HG02798 (cell line): ENCODE data around the gene GALNT5.
A peak's percentile ranks its signal among the peaks of the same experiment; 100 is the strongest.
"Not testable (repeated sequence)": the region's sequence is repeated elsewhere in the genome, so short reads cannot be mapped to it uniquely, and the experiment has no call there.

ENCODE experiments used
- ATAC-seq: cut with Tn5 transposase; IDR thresholded peaks from one replicate; pipeline ENCODE4 v1.9.1; 2021; ENCODE audit warnings: mild to moderate bottlenecking; ENCODE audit not compliant: unreplicated experiment, poor library complexity

The GALNT5 gene

GRCh38 chr2:157257312-157258252 lies at the start of gene GALNT5:
TSS of gene GALNT5 (plus strand) at chr2:157257705. CDS start at chr2:157258083, 378 bp downstream.
- ATAC-seq: no peak

GRCh38 chr2:157216286-157216965 lies 41.1 kb upstream of the GALNT5 start:
- ATAC-seq: no peak

- ATAC-seq: no peak
Measured at GRCh38 chr2:157217409-157217808, 40.1 kb upstream of the GALNT5 start.

GRCh38 chr2:157218911-157219310 lies 38.6 kb upstream of the GALNT5 start:
- ATAC-seq: no peak

DNA sequence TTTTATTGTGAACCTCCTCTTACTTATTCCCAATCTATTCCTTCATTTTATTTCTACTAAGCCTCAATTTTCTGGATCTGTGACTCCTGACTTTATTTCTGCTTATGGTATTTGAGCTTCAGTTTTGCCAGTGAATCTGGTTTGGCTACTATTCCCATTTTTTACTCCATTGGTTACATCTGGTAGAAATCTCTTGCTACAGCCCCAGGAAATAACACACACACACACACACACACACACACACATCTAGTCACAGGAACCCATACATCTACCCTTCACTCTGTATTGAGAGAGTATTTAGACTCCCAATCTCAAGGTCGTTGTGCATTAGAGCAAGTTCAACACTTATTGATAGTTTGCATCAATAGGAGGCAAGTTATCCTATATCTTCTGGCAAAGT lies 37.0 kb upstream of the GALNT5 start:
- no peak for ATAC-seq

DNA sequence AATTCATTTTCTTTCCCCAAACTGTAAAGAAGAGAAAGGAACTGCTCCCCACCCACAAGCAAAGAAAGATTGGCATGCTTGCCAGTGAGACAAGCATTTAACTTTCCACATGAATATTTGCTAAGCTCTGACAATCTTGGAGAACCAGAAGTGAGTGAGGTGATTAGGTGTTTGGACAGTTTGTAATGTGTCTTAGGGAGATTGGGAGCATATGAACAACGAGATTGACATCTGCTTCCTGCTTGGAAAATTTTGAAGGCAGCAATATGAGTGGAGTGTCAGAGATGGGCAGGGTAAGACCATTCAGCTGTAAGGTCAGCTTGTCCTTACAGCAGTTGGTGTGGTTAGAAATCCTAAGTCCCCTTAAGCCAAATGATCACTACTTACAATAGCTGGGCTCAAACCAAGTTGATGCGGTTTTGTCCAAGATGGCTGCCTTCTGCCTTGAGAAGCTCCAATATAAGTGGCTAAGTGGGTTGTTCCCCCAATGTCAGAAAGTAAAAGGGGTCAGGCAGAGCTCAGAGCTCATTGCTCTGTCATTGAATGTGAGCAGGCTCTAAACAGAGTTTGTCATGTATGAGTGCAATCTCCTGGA lies 36.0 kb upstream of the GALNT5 start:
- no peak for ATAC-seq

DNA sequence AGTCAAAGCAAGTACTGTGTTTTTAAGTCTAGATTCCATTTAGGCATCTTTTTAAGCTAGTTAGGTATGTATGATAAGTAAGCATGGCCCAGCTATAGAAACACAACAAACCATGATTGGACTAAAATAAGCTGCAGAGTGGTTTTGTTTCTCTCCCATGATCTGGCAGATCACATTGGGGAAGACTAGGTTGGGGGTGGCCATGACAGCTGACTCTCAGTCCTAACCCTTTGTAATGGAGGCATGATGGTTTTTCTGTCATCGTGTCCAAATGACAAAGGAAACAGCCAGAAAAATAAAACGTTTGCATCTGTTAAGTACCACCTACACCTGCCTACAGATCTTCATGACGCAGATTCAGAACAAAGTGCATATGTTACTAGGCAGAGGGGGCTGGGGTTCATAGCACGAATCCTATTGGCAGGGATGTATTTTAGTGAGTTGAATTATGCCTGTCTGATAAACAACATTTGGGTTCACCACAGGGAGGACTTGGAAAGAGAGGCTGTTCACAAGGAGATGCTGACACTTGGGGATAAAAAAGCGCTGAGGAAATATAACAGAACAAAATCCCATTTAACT lies 33.8 kb upstream of the GALNT5 start:
- ATAC-seq: no peak

GRCh38 chr2:157224448-157224847 lies 33.1 kb upstream of the GALNT5 start:
- not testable (repeated sequence) for ATAC-seq

- ATAC-seq: no peak
Measured at GRCh38 chr2:157227592-157227991, 29.9 kb upstream of the GALNT5 start.

DNA sequence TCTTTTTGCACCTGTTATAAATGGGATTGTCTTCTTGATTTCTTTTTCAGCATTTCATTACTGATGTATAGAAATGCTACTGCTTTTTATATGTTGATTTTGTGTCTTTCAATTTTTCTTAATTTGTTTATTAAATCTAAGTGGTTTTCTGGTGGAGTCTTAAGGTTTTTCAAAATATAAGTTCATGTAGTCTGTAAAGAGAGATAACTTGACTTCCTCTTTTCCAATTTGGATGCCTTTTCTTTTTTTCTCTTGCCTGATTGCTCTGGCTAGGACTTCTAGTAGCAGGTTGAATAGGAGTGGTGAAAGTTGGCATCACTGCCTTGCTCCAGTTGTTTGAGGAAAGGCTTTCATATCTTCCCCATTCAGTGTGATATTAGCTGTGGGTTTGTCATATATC lies 28.6 kb upstream of the GALNT5 start:
- ATAC-seq: no peak

DNA sequence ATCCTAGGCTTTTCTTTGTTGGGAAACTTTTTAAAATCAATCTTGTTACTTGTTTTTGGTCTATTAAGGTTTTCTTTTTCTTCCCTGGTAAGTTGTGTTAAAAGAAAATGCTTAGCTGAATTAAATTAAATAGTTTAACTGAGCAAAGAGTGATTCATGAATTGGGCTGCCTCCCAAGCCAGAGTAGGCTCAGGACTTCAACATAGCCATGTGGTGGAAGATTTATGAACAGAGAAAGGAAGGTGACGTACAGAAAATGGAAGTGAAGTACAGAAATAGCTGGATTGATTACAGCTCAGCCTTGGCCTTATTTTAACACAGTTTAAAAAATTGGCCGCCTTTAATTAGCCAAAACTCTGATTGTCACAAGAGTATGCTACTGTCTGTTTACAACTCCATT lies 27.9 kb upstream of the GALNT5 start:
- no peak for ATAC-seq

DNA sequence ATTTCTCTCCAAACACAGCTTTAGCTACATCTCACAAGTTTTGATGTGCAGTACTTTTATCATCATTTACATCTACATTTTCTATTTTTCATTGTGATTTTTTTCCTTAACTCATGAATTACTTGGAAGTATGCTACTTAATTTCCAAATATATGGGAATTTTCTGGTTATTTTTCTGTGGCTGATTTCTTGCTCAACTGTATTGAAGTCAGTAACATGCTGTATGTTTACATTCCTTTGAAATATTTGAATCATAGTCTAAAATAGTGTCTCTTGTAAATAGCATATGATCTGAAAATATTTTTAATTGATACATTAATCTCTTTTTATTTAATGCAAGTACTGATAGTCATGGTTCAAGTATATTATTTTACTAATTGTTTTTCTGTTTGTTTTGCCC lies 26.0 kb upstream of the GALNT5 start:
- ATAC-seq: no peak

DNA sequence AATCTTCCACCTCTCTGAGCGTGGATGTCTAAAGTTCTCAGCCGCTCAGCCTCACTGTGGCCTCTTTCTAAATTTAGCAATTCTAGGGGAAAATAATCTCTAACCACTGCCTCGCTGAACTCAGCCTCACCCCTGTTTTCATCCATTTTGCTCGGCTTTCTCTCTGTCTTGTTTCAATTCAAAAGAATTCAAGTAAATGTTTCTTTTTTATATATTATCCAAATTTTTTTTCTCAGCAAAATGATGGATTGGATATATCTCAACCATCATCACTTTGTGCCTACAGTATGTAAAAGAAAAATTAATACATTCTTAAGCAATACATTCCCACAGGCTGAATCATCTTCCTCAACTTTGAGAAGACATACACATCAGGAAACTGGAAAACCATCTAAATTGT lies 24.0 kb upstream of the GALNT5 start:
- no peak for ATAC-seq

DNA sequence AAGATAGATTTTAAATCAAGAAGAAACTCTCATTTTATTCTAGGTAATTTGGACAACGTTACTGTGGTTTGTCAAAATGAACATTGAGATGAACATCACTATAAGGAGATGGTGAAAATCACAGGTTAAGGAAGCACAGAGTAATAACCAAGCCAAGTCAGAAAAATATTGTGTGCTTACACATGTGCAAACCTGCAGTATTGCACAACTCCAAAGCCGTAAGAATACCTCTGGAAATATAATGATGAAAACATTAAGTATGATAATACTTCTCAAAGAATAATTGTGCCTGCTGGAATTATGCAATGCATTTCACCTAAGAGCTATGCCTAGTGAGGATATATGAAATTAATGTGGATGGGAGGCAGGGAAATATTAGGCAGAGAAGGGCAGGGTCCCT lies 21.1 kb upstream of the GALNT5 start:
- no peak for ATAC-seq

DNA sequence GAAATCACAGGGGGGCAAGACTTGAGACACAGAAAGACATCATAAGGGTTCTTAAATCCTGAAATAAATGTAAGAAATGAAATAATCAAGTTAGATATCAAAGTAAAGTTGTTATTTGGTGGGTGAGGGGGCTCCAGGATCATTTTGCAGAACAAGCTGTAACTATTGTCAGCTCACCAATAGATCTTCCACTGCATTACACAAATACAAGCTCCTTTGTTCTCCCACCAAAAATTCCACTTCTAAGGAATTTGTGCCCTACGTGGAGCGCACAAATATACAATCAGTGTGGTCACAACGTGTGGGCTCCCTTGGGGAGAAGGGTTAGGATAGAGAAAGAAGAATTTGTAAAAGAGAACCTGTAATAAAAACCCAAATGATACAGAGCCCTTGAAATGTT lies 19.2 kb upstream of the GALNT5 start:
- no peak for ATAC-seq

DNA sequence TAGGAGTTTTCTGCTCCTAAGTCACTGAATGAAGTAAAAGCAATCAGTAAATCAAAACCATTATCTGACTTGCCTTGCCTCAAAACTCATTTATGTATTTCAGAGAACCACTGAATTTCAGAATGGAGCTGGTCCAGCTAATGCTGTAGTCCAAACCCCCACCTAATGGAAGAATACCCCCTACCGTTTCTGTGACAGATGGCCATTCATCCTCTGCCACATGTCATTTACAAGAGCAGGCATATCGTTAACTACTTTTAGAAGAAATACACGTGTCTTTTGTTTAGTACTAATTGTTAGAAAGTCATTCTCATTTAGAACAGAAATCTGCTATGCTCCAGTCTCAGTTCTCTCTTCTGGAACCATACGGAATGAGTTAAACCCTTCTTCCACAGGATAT lies 12.8 kb upstream of the GALNT5 start:
- ATAC-seq: no peak

GRCh38 chr2:157245144-157245840 lies 12.2 kb upstream of the GALNT5 start:
- no peak for ATAC-seq

- ATAC-seq: peak; percentile 98
Measured at GRCh38 chr2:157245846-157246764, 11.4 kb upstream of the GALNT5 start.

DNA sequence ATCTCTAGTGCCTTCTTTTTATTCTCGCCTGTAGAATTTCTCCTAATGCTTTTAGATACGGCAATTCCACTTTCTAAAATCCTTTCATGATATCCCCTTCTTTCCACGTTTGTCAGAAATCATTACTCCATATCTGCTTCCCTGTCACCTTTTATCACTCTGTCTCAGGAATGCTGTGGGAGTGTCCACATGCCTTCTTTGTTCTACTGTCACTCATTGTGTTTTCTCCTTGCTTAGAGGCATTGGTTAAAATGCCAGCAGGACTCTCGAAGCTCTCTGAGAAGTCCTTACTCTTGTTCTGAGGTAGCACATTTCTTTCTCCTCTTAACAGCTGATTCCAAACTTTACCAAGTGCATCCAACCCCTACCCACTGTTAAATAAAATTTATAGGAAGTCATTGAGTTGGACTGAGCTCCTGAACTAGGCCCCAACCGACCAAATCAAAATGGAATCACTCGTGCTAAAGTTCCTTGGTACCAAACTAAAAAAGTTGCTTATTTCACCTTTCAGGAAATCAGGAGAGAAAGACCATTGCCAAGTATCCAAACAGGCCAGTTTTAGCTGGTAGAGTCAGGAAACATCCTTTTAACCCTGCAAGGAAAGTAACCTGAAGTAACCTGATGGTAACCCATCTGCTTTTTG lies 10.6 kb upstream of the GALNT5 start:
- ATAC-seq: no peak
